HG03095 (cell line): ENCODE results near the gene SLC4A2.

ENCODE experiments used
- ATAC-seq: cut with Tn5 transposase; IDR thresholded peaks from one replicate; pipeline ENCODE4 v1.9.1; 2021; ENCODE audit warnings: moderate library complexity; ENCODE audit not compliant: unreplicated experiment

SLC4A2 gene

GRCh38 chr7:151110941-151111645 is 51.7 kb downstream of the SLC4A2 start:
- ATAC-seq = peak; percentile 83

- ATAC-seq = no peak
These were observed 54.2 kb downstream of the SLC4A2 start for GRCh38 chr7:151113344-151114150.

GRCh38 chr7:151114151-151115090 is 55.0 kb downstream of the SLC4A2 start:
- no peak for ATAC-seq

GRCh38 chr7:151115121-151115835 is 55.9 kb downstream of the SLC4A2 start:
- no peak for ATAC-seq

- no peak for ATAC-seq
These were observed 56.5 kb downstream of the SLC4A2 start for GRCh38 chr7:151115836-151116418.

GRCh38 chr7:151116603-151117440 is 57.4 kb downstream of the SLC4A2 start:
- no peak for ATAC-seq

GRCh38 chr7:151117565-151117964 is 58.2 kb downstream of the SLC4A2 start:
- no peak for ATAC-seq

- ATAC-seq = no peak
These were observed 59.0 kb downstream of the SLC4A2 start for GRCh38 chr7:151118108-151119054.

- no peak for ATAC-seq
These were observed 59.6 kb downstream of the SLC4A2 start for GRCh38 chr7:151119055-151119415.

GRCh38 chr7:151119902-151120301 is 60.5 kb downstream of the SLC4A2 start:
- no peak for ATAC-seq

GRCh38 chr7:151120896-151121295 is 61.5 kb downstream of the SLC4A2 start:
- no peak for ATAC-seq

GRCh38 chr7:151121380-151122170 is 62.2 kb downstream of the SLC4A2 start:
- no peak for ATAC-seq

- ATAC-seq = no peak
These were observed 62.9 kb downstream of the SLC4A2 start for GRCh38 chr7:151122276-151122675.

- no peak for ATAC-seq
These were observed 63.4 kb downstream of the SLC4A2 start for GRCh38 chr7:151122796-151123157.

- no peak for ATAC-seq
These were observed 63.9 kb downstream of the SLC4A2 start for GRCh38 chr7:151123158-151123821.

- peak; percentile 88 for ATAC-seq
These were observed 64.6 kb downstream of the SLC4A2 start for GRCh38 chr7:151123822-151124464.

GRCh38 chr7:151124481-151124880 is 65.1 kb downstream of the SLC4A2 start:
- ATAC-seq = no peak
